Stimulated activated naive CD4-positive, alpha-beta T cell treated with Interleukin-2 at 50 U/mL for 16 hours (primary cell): ENCODE results near the gene PFAS.
"Not testable (repeated sequence)": the region's sequence is repeated elsewhere in the genome, so short reads cannot be mapped to it uniquely, and the experiment has no call there.

ENCODE experiments used
- DNase-seq: peaks from one replicate; lab custom pipeline; 2025; lab: John Stamatoyannopoulos, UW

Gene PFAS, protein sequence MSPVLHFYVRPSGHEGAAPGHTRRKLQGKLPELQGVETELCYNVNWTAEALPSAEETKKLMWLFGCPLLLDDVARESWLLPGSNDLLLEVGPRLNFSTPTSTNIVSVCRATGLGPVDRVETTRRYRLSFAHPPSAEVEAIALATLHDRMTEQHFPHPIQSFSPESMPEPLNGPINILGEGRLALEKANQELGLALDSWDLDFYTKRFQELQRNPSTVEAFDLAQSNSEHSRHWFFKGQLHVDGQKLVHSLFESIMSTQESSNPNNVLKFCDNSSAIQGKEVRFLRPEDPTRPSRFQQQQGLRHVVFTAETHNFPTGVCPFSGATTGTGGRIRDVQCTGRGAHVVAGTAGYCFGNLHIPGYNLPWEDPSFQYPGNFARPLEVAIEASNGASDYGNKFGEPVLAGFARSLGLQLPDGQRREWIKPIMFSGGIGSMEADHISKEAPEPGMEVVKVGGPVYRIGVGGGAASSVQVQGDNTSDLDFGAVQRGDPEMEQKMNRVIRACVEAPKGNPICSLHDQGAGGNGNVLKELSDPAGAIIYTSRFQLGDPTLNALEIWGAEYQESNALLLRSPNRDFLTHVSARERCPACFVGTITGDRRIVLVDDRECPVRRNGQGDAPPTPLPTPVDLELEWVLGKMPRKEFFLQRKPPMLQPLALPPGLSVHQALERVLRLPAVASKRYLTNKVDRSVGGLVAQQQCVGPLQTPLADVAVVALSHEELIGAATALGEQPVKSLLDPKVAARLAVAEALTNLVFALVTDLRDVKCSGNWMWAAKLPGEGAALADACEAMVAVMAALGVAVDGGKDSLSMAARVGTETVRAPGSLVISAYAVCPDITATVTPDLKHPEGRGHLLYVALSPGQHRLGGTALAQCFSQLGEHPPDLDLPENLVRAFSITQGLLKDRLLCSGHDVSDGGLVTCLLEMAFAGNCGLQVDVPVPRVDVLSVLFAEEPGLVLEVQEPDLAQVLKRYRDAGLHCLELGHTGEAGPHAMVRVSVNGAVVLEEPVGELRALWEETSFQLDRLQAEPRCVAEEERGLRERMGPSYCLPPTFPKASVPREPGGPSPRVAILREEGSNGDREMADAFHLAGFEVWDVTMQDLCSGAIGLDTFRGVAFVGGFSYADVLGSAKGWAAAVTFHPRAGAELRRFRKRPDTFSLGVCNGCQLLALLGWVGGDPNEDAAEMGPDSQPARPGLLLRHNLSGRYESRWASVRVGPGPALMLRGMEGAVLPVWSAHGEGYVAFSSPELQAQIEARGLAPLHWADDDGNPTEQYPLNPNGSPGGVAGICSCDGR (N-terminal part only)

GRCh38 chr17:8248751-8249607, at the start of gene PFAS:
Gene PFAS (plus strand): TSS chr17:8249289. CDS start chr17:8253938, 4,649 bp downstream.
- DNase-seq, result peak; percentile 97

GRCh38 chr17:8204761-8205555, 44.1 kb upstream of the PFAS start:
- DNase-seq, result no peak

- no peak for DNase-seq
These were observed 42.6 kb upstream of the PFAS start for GRCh38 chr17:8206536-8206935.

- DNase-seq, result peak; percentile 92
These were observed 39.0 kb upstream of the PFAS start, which contains the start of gene AURKB for GRCh38 chr17:8209907-8210760. Gene AURKB (minus strand): TSS chr17:8210575. CDS start chr17:8210224, 351 bp downstream.

DNA sequence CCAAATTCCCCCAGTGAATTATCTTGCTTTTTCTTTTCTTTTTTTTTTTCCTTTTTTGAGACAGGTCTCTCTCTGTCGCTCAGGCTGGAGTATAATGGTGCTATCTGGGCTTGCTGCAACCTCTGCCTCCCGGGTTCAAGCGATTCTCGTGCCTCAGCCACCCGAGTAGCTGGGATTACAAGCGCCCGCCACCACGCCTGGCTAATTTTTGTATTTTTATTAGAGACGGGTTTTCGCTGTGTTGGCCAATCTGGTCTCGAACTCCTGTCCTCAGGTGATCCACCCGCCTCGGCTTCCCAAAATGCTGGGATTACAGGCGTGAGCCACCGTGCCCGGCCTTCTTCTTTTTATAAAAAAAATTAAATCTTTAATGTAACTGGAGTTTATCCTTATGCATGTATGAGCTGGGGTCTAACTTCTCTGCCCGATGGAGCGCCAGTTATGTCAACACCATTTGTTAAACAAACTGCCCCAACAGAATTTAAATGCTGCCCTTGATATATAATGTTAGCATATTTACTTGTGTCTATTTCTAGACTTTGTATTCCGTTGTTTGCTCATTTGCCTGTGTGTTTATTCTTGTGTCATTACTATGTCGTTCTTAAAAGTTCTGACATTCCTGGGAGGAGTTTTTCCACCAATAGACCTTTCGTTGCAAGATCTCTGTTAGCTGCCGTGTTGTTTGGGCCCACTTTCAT, 38.2 kb upstream of the PFAS start:
- DNase-seq, result no peak

DNA sequence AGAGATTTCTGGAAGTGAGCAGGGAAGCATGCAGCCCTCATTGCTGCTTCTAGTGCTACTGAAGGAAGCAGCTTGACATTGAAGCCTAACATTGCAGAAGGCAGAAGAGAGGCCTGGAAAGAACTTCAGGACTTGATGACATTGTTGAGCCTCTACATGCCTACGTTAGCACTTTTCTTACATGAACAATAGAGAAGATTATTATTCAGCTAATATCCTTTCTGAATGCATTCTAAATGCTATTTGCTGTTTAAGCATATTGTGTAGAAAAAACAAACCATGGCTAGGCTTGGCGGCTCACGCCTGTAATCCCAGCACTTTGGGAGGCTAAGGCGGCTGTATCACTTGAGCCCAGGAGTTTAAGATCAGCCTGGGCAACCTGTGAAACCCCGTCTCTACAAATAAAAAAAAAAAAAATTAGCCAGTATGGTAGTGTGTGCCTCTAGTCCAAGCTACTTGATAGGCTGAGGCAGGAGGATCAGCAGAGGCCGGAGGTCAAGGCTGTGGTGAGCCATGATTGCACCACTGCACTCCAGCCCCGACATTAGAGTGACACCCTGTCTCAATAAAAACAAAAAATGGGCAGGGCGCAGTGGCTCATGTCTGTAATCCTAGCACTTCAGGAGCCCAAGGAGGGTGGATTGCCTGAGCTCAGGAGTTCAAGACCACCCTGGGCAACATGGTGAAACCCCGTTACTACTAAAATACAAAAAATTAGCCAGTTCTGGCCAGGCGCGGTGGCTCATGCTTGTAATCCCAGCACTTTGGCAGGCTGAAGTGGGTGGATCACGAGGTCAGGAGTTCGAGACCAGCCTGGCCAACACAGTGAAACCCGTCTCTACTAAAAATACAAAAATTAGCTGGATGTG, 36.5 kb upstream of the PFAS start:
- DNase-seq, result no peak

DNA sequence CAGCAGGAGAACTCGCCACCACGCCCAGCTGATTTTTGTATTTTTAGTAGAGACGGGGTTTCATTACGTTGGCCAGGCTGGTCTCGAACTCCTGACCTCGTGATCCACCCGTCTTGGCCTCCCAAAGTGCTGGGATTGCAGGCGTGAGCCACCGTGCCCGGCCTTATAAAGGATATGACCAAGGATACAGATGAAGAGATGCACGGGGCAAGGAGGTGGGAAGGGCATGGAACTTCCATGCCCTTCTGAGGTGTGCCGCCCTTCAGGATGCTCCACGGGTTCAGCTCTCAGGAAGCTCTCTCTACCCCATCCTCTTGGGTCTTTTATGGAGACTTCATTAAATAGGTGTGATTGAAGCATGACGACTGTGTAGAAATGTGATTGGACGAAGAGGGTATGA, 35.1 kb upstream of the PFAS start:
- DNase-seq, result not testable (repeated sequence)

- peak; percentile 80 for DNase-seq
These were observed 28.1 kb upstream of the PFAS start for GRCh38 chr17:8220783-8221662.

GRCh38 chr17:8221663-8222379, 27.3 kb upstream of the PFAS start:
- peak; percentile 81 for DNase-seq

GRCh38 chr17:8222380-8222629, 26.8 kb upstream of the PFAS start:
- DNase-seq, result no peak

DNA sequence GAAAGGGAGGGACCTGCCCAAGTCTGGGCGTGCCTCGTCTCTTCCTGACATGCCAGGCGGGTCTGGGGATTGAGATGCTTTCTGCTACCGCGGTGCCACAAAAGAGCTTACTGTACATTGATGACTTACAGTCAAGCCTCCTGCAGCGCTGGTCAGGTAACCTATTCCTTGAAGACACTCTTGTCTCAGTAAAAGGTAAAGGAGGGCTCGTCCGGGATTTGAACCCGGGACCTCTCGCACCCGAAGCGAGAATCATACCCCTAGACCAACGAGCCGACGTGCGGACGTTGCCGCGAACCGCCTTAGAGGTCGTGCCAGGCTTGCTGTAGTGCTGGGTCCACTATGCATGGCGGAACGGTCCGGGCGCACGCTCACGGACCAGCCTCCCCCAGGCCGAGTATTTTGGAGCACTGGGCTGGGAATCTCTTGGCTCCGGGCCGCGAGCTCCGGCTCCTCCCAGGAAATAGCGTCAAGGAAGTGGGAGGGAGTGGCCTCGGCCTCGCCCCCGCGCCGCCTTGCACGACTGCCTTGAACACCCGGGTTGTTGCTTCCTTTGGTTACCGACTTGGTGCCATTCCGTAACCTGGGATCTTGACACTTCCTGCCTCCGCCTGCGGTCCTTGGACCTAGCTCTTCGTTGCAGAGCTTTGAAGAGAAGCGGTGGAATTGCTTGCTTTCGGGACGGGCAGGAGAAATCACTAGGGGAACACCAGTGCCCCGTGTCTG, 26.3 kb upstream of the PFAS start:
- peak; percentile 85 for DNase-seq

- DNase-seq, result peak; percentile 39
These were observed 25.5 kb upstream of the PFAS start for GRCh38 chr17:8223356-8224126.

- no peak for DNase-seq
These were observed 23.9 kb upstream of the PFAS start for GRCh38 chr17:8224891-8225812.
